PC-9 (cell line): ENCODE data around the gene KCNJ3.

Source experiments
- CTCF ChIP-seq: fragments of 200-600 bp; sonication (generic); conservative IDR thresholded peaks from 2 replicates; pipeline ENCODE4 v1.6.1; 2017; ENCODE audit warnings: mixed run types, antibody characterized with exemption, mild to moderate bottlenecking, moderate library complexity
- EZH2 ChIP-seq: fragments of 200-600 bp; sonication (generic); IDR thresholded peaks from 2 replicates; pipeline ENCODE4 v1.8.0; 2017; ENCODE audit warnings: antibody characterized with exemption, low read depth

DNA sequence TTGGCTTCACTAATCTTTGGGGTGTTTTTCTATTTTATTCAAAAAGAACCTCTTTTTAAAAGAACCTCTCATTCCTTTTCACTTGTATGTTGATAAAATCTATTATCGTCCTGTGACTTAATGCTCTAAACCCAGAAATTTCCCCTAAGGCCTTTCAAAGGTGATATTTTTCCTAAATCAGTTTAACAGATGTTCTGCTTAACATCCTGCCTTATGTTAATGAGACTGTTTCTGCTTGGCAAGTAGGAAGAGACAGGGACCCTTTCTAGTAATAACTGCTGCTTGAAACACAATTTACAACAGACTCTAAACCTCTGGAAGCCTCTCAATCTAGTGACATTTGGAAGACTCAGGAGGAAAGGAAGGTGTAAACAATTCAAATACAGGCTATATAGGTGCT lies 128.8 kb downstream of the KCNJ3 start:
- no peak for TF ChIP-seq EZH2
- no peak for TF ChIP-seq CTCF
